SJCRH30 (cell line): Measurements from ENCODE around the gene TMPRSS12. TPM values are rescaled to one million over a fixed set of nuclear protein-coding genes. Genes with fewer than 3 reads are reported as not detected.
"Not testable (repeated sequence)": the region's sequence is repeated elsewhere in the genome, so short reads cannot be mapped to it uniquely, and the experiment has no call there.

Source experiments
- DNase-seq, 2 experiments: peaks; one replicate each; pipeline ENCODE4 v3.0.0-alpha.2; 2015 to 2020
- H3K27ac ChIP-seq: fragments of 250-450 bp; sonication (Bioruptor Pico); 2 replicates; pipeline ENCODE4 v1.5.1; 2020; ENCODE audit warnings: mild to moderate bottlenecking, moderate library complexity
- H3K27me3 ChIP-seq: fragments of 250-450 bp; sonication (Bioruptor Pico); 2 replicates; pipeline ENCODE4 v1.5.1; 2020; ENCODE audit warnings: mild to moderate bottlenecking, moderate library complexity
- H3K36me3 ChIP-seq: fragments of 250-450 bp; sonication (Bioruptor Pico); 2 replicates; pipeline ENCODE4 v1.5.1; 2020; ENCODE audit warnings: mild to moderate bottlenecking, moderate library complexity
- H3K4me1 ChIP-seq: fragments of 250-450 bp; sonication (Bioruptor Pico); 2 replicates; pipeline ENCODE4 v1.5.1; 2020; ENCODE audit warnings: mild to moderate bottlenecking, moderate library complexity
- H3K4me3 ChIP-seq: fragments of 250-450 bp; sonication (Bioruptor Pico); 2 replicates; pipeline ENCODE4 v1.5.1; 2020; ENCODE audit warnings: mild to moderate bottlenecking, moderate library complexity
- H3K9me3 ChIP-seq: fragments of 250-450 bp; sonication (Bioruptor Pico); replicated peaks from 2 replicates; pipeline ENCODE4 v1.5.1; 2020; ENCODE audit warnings: mild to moderate bottlenecking, moderate library complexity
- total RNA-seq: library from RNA; depleted of rRNA; stranded (reverse); fragments of >200 nt; shearing (Covaris generic); gene quantifications from 2 replicates; pipeline ENCODE4 v1.2.3, GENCODE V29; 2014; rRNA removed

The TMPRSS12 gene
- total RNA-seq, 1 experiment from 2014 or later, result not detected

GRCh38 chr12:50926932-50927331 lies 84.2 kb downstream of the TMPRSS12 start:
- H3K4me1 ChIP-seq, result peaks cover 23% of the 10 kb centered on the region
- H3K4me3 ChIP-seq, H3K36me3 ChIP-seq, H3K27ac ChIP-seq, H3K9me3 ChIP-seq, H3K27me3 ChIP-seq, DNase-seq: not testable (repeated sequence)

GRCh38 chr12:50927356-50927755 lies 84.6 kb downstream of the TMPRSS12 start:
- no peak overlapping the region for H3K27ac ChIP-seq
- H3K36me3 ChIP-seq, result no peaks in the 10 kb centered on the region
- H3K4me3 ChIP-seq, result no peak overlapping the region
- DNase-seq, result no peak
- peaks cover 23% of the 10 kb centered on the region for H3K4me1 ChIP-seq
- no peaks in the 10 kb centered on the region for H3K9me3 ChIP-seq
- H3K27me3 ChIP-seq, result no peaks in the 10 kb centered on the region

GRCh38 chr12:50927766-50928224 lies 85.1 kb downstream of the TMPRSS12 start:
- Histone ChIP-seq H3K36me3 (no peaks in the 10 kb centered on the region), H3K27ac (no peak overlapping the region)

GRCh38 chr12:50928392-50928791 lies 85.7 kb downstream of the TMPRSS12 start:
- peak; percentile 66 to 72 for DNase-seq
- no peaks in the 10 kb centered on the region for H3K9me3 ChIP-seq
- H3K4me1 ChIP-seq, result peaks cover 22% of the 10 kb centered on the region
- H3K4me3 ChIP-seq, result no peak overlapping the region
- no peaks in the 10 kb centered on the region for H3K36me3 ChIP-seq
- H3K27ac ChIP-seq, result no peak overlapping the region
- H3K27me3 ChIP-seq, result no peaks in the 10 kb centered on the region

More at GRCh38 chr12:50927766-50928224, 85.1 kb downstream of the TMPRSS12 start:
- H3K27me3 ChIP-seq, result no peaks in the 10 kb centered on the region
- H3K4me1 ChIP-seq, result peaks cover 23% of the 10 kb centered on the region
- no peaks in the 10 kb centered on the region for H3K9me3 ChIP-seq
- DNase-seq, result no peak
- no peak overlapping the region for H3K4me3 ChIP-seq

GRCh38 chr12:50929831-50930230 lies 87.1 kb downstream of the TMPRSS12 start:
- DNase-seq, result no peak
- no peaks in the 10 kb centered on the region for H3K36me3 ChIP-seq
- H3K4me3 ChIP-seq, result no peak overlapping the region
- no peaks in the 10 kb centered on the region for H3K9me3 ChIP-seq
- H3K27ac ChIP-seq, result no peak overlapping the region
- peaks cover 21% of the 10 kb centered on the region for H3K4me1 ChIP-seq
- no peaks in the 10 kb centered on the region for H3K27me3 ChIP-seq

GRCh38 chr12:50930477-50930876 lies 87.8 kb downstream of the TMPRSS12 start:
- H3K4me3 ChIP-seq, H3K27me3 ChIP-seq, H3K27ac ChIP-seq, H3K36me3 ChIP-seq, H3K9me3 ChIP-seq, DNase-seq: not testable (repeated sequence)
- peaks cover 24% of the 10 kb centered on the region for H3K4me1 ChIP-seq

- DNase-seq, result no peak
- H3K4me1 ChIP-seq, result peaks cover 17% of the 10 kb centered on the region
- H3K27ac ChIP-seq, result no peak overlapping the region
- H3K36me3 ChIP-seq, result no peaks in the 10 kb centered on the region
- H3K4me3 ChIP-seq, result no peak overlapping the region
- H3K27me3 ChIP-seq, result no peaks in the 10 kb centered on the region
- no peaks in the 10 kb centered on the region for H3K9me3 ChIP-seq
Measured at GRCh38 chr12:50932787-50933280, 90.1 kb downstream of the TMPRSS12 start.

- peak; percentile 31 to 47 for DNase-seq
- Histone ChIP-seq H3K27me3 (no peaks in the 10 kb centered on the region), H3K4me3 (no peak overlapping the region), H3K9me3 (no peaks in the 10 kb centered on the region), H3K36me3 (no peaks in the 10 kb centered on the region), H3K27ac (no peak overlapping the region), H3K4me1 (peaks cover 10% of the 10 kb centered on the region)
Measured at GRCh38 chr12:50933459-50934124, 90.9 kb downstream of the TMPRSS12 start.

- Histone ChIP-seq H3K27ac (no peak overlapping the region), H3K4me1 (peaks cover 7% of the 10 kb centered on the region)
- DNase-seq, result no peak
Measured at GRCh38 chr12:50934371-50934851, 91.7 kb downstream of the TMPRSS12 start.

GRCh38 chr12:50934981-50935807 lies 92.5 kb downstream of the TMPRSS12 start:
- Histone ChIP-seq H3K36me3 (no peaks in the 10 kb centered on the region), H3K27ac (no peak overlapping the region), H3K4me3 (no peak overlapping the region), H3K4me1 (peaks cover 7% of the 10 kb centered on the region), H3K9me3 (no peaks in the 10 kb centered on the region), H3K27me3 (no peaks in the 10 kb centered on the region)
- DNase-seq, result no peak

More at GRCh38 chr12:50934371-50934851, 91.7 kb downstream of the TMPRSS12 start:
- Histone ChIP-seq H3K4me3 (no peak overlapping the region), H3K9me3 (no peaks in the 10 kb centered on the region), H3K36me3 (no peaks in the 10 kb centered on the region), H3K27me3 (no peaks in the 10 kb centered on the region)

- Histone ChIP-seq H3K4me1 (peaks cover 7% of the 10 kb centered on the region), H3K9me3 (no peaks in the 10 kb centered on the region), H3K27me3 (no peaks in the 10 kb centered on the region), H3K36me3 (no peaks in the 10 kb centered on the region), H3K27ac (no peak overlapping the region), H3K4me3 (no peak overlapping the region)
- DNase-seq, result no peak
Measured at GRCh38 chr12:50936821-50937530, 94.2 kb downstream of the TMPRSS12 start.

Other genes with a start within 250 kb of the TMPRSS12 start
- gene ATF1, start 78.8 kb upstream of the TMPRSS12 start, total RNA-seq, result 50.5 and 56.4 TPM in 2 replicates
- gene HIGD1C, start 109.6 kb downstream of the TMPRSS12 start, total RNA-seq, result not detected in 2 replicates
- gene SLC11A2, start 183.5 kb downstream of the TMPRSS12 start, total RNA-seq, result 76.4 and 78.5 TPM in 2 replicates
- 40.8 and 53.4 TPM in 2 replicates for gene LETMD1, start 205.4 kb downstream of the TMPRSS12 start, total RNA-seq
- 85.3 and 92.5 TPM in 2 replicates for gene CSRNP2, start 240.7 kb downstream of the TMPRSS12 start, total RNA-seq